ENCODE results near the gene FZD4.

The FZD4 gene

DNA sequence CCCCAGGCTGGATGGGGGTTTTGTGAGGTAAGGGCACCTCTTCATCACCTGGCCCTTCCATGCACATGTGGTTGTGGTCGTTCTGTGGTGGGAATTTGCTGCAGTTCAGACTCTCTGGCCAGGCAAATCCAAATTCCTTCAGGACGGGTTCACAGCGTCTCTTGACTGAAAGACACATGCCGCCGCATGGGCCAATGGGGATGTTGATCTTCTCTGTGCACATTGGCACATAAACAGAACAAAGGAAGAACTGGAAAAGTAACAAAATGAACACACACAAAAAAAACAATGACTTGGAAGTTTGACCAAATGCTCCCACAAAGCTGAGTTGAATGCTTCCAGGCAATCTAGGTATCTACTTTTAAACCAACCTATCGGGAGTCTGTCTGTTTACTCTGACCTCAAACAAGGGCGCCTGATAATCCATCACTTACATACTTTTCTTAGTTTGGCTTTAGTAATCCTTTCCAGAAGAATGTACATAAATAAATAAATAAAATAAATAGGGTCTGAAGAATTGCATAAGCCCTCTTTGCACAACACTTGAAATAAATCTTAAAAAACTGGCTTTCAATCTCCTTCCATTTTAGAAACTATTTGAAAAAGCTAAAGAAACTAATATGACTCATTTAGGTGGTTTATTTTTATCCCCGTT, 2.8 kb downstream of the FZD4 start:
- no peaks in the 10 kb centered on the region; the same call in none of the 2 replicates for H3K27me3 ChIP-seq (replicated peaks; ENCODE audit: control insufficient read depth, insufficient read depth, low read length)
- TF ChIP-seq, protein P1, sequence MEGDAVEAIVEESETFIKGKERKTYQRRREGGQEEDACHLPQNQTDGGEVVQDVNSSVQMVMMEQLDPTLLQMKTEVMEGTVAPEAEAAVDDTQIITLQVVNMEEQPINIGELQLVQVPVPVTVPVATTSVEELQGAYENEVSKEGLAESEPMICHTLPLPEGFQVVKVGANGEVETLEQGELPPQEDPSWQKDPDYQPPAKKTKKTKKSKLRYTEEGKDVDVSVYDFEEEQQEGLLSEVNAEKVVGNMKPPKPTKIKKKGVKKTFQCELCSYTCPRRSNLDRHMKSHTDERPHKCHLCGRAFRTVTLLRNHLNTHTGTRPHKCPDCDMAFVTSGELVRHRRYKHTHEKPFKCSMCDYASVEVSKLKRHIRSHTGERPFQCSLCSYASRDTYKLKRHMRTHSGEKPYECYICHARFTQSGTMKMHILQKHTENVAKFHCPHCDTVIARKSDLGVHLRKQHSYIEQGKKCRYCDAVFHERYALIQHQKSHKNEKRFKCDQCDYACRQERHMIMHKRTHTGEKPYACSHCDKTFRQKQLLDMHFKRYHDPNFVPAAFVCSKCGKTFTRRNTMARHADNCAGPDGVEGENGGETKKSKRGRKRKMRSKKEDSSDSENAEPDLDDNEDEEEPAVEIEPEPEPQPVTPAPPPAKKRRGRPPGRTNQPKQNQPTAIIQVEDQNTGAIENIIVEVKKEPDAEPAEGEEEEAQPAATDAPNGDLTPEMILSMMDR (IDR thresholded peaks at IDR 0.05; ENCODE audit: insufficient read depth, low read length, poor library complexity, severe bottlenecking) = no peak
- H3K4me3 ChIP-seq (replicated peaks; ENCODE audit: low read depth, low read length) = no peak overlapping the region
- no peaks in the 10 kb centered on the region for H3K36me3 ChIP-seq (ENCODE audit: control insufficient read depth, insufficient read depth, low read length)
- DNase-seq (ENCODE audit: extremely low read depth, insufficient read length) = no peak

DNA sequence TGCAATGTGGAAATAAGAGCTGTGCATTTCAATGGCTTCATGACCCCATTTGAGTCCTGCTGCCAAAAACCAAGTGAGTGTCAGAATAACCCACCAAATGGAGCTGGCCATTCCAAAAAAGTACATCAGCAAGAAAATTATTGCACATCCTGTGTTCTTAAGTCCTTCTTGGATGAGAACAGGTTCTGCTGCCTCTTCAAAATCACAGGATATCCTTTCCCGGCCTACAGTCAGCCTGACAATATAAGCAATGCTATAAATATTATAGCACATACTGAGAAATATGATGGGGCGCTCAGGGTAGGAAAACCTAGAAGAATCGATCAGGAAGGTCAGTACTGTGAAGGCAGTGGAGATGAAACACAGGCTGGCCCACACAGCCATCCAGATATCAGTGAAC, 3.5 kb downstream of the FZD4 start:
- Histone ChIP-seq H3K27me3 (replicated peaks; ENCODE audit: control insufficient read depth, insufficient read depth, low read length) (no peaks in the 10 kb centered on the region; the same call in none of the 2 replicates), H3K4me3 (replicated peaks; ENCODE audit: low read depth, low read length) (no peak overlapping the region), H3K36me3 (ENCODE audit: control insufficient read depth, insufficient read depth, low read length) (no peaks in the 10 kb centered on the region)
- TF ChIP-seq, protein P1 (IDR thresholded peaks at IDR 0.05; ENCODE audit: insufficient read depth, low read length, poor library complexity, severe bottlenecking) = no peak
- DNase-seq (ENCODE audit: extremely low read depth, insufficient read length) = no peak

DNA sequence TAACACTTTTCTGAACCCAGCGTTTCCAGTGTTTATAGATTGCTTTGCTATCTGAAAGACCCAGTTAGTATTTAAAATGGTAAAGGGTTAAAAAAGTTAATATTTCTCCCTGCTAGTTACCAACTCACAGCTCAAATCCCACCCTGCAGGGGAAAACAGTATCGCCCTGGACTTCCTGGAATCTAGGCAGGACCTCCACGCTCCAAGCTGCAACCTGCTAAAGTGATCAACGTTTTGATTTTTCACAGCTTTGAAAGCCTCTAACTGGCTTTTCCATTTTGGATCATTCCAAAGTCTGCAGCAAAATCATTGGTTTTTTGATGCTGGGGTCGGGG, 4.6 kb downstream of the FZD4 start:
- TF ChIP-seq, protein P1 (IDR thresholded peaks at IDR 0.05; ENCODE audit: insufficient read depth, low read length, poor library complexity, severe bottlenecking) = no peak
- Histone ChIP-seq H3K4me3 (replicated peaks; ENCODE audit: low read depth, low read length) (no peak overlapping the region), H3K36me3 (ENCODE audit: control insufficient read depth, insufficient read depth, low read length) (no peaks in the 10 kb centered on the region), H3K27me3 (replicated peaks; ENCODE audit: control insufficient read depth, insufficient read depth, low read length) (peaks cover 2% of the 10 kb centered on the region)
- DNase-seq (ENCODE audit: extremely low read depth, insufficient read length) = no peak

DNA sequence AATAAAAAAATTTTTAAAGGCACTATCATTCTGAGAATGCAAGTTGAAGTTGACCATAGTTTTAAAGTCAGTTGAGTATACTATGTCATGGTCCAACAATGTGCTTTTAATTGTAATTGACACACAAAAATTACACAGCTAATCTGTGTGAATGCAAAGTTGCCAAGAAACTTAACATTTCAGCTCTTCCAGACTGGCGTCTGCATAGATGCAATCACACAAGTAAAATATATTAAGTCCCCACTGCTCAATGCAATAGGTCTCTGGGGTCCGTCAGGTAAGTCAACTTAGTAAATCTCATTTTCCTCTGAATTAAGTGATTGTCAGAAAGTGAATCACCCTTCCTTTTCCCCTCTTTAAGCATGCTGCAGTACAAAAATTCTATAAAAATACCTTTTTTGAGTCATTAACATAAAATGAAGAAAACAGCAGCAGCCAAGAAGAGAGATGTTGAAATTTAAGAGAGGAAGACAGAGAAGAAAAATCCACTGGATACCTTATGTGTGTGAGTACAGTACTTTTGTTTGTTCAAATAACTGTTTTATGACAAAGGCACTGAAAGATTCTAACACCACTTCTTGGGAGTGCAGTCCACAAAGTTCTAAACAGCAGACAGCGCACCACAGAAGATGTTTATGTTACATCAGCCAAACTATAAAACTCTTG, 5.1 kb downstream of the FZD4 start:
- TF ChIP-seq, protein P1 (IDR thresholded peaks at IDR 0.05; ENCODE audit: insufficient read depth, low read length, poor library complexity, severe bottlenecking) = no peak
- Histone ChIP-seq H3K4me3 (replicated peaks; ENCODE audit: low read depth, low read length) (no peak overlapping the region), H3K36me3 (ENCODE audit: control insufficient read depth, insufficient read depth, low read length) (no peaks in the 10 kb centered on the region), H3K27me3 (replicated peaks; ENCODE audit: control insufficient read depth, insufficient read depth, low read length) (peaks cover 2% of the 10 kb centered on the region)
- no peak for DNase-seq (ENCODE audit: extremely low read depth, insufficient read length)

DNA sequence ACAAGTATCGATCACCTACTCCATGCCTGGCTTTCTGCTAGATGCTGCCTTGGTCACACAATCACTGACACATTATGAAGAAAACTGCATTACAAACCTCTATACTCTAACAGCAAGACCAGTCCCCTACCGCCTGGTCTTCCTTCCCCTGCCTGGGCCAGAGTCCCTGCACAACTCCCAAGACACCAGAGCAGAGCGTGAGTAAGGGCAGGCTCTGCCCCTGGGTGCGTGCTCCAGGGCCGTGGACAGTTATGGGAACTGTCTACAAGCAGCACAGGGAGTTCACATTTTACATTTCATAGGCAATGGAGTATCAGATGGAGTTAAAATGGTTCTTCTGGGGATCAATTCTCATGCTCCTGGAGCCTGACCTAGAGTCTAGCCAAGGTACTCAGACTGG, 6.5 kb downstream of the FZD4 start:
- peaks cover 2% of the 10 kb centered on the region for H3K27me3 ChIP-seq (replicated peaks; ENCODE audit: control insufficient read depth, insufficient read depth, low read length)
- H3K4me3 ChIP-seq (replicated peaks; ENCODE audit: low read depth, low read length) = no peak overlapping the region
- TF ChIP-seq, protein P1 (IDR thresholded peaks at IDR 0.05; ENCODE audit: insufficient read depth, low read length, poor library complexity, severe bottlenecking) = no peak
- no peak for DNase-seq (ENCODE audit: extremely low read depth, insufficient read length)
- no peaks in the 10 kb centered on the region for H3K36me3 ChIP-seq (ENCODE audit: control insufficient read depth, insufficient read depth, low read length)

Measured in GM06990 (cell line).